CD1c-positive myeloid dendritic cell (primary cell): ENCODE data around the gene PPP2R3A.
A peak's percentile ranks its signal among the peaks of the same experiment; 100 is the strongest.
"Not testable (repeated sequence)": the region's sequence is repeated elsewhere in the genome, so short reads cannot be mapped to it uniquely, and the experiment has no call there.

Experiments
- DNase-seq: peaks from one replicate; pipeline ENCODE4 v3.0.0-alpha.2; 2016; ENCODE audit errors: extremely low spot score

PPP2R3A gene

GRCh38 chr3:136162322-136162721, 196.8 kb downstream of the PPP2R3A start:
- DNase-seq: no peak

- DNase-seq: not testable (repeated sequence)
These were observed 198.1 kb downstream of the PPP2R3A start for GRCh38 chr3:136163607-136164006.

GRCh38 chr3:136166507-136166906, 201.0 kb downstream of the PPP2R3A start:
- no peak for DNase-seq

- DNase-seq: not testable (repeated sequence)
These were observed 202.7 kb downstream of the PPP2R3A start for GRCh38 chr3:136168236-136168635.

- no peak for DNase-seq
These were observed 205.6 kb downstream of the PPP2R3A start for GRCh38 chr3:136171097-136171542.

- DNase-seq: no peak
These were observed 208.5 kb downstream of the PPP2R3A start for GRCh38 chr3:136173939-136174490.

- no peak for DNase-seq
These were observed 212.3 kb downstream of the PPP2R3A start for GRCh38 chr3:136177876-136178275.

- no peak for DNase-seq
These were observed 216.2 kb downstream of the PPP2R3A start for GRCh38 chr3:136181741-136182140.

- DNase-seq: no peak
These were observed 219.2 kb downstream of the PPP2R3A start for GRCh38 chr3:136184703-136185102.

- DNase-seq: no peak
These were observed 220.8 kb downstream of the PPP2R3A start for GRCh38 chr3:136186344-136186743.

- no peak for DNase-seq
These were observed 221.3 kb downstream of the PPP2R3A start for GRCh38 chr3:136186846-136187245.

GRCh38 chr3:136187868-136188267, 222.3 kb downstream of the PPP2R3A start:
- DNase-seq: no peak

- no peak for DNase-seq
These were observed 223.5 kb downstream of the PPP2R3A start for GRCh38 chr3:136189043-136189442.

- no peak for DNase-seq
These were observed 224.5 kb downstream of the PPP2R3A start for GRCh38 chr3:136189859-136190617.

- not testable (repeated sequence) for DNase-seq
These were observed 226.7 kb downstream of the PPP2R3A start for GRCh38 chr3:136192195-136192594.

- peak; percentile 45 for DNase-seq
These were observed 227.3 kb downstream of the PPP2R3A start for GRCh38 chr3:136192831-136193230.

GRCh38 chr3:136193278-136194054, 227.9 kb downstream of the PPP2R3A start:
- DNase-seq: peak; percentile 70

GRCh38 chr3:136194409-136195257, 229.1 kb downstream of the PPP2R3A start:
- DNase-seq: peak; percentile 86

GRCh38 chr3:136195258-136196063, 229.9 kb downstream of the PPP2R3A start:
- peak; percentile 88 for DNase-seq

GRCh38 chr3:136196064-136196400, 230.5 kb downstream of the PPP2R3A start, which contains the start of gene MSL2:
TSS of gene MSL2 (minus strand) at chr3:136196335. CDS start at chr3:136195113, 1,222 bp downstream.
- no peak for DNase-seq
